Endothelial cell of umbilical vein (primary cell): ENCODE data around the gene UCMA. TPM values are rescaled to one million over a fixed set of nuclear protein-coding genes. Genes with fewer than 3 reads are reported as not detected.

Experiments used
- BruUV-seq: library from RNA; stranded (reverse); fragments of 400-500 nt; replicated peaks from 2 replicates; lab custom pipeline; 2021; lab: Mats Ljungman, UMichigan
- CTCF ChIA-PET: fragments of 300-600, 350-600 bp; sonication (Branson Sonifier 250); formaldehyde crosslinking; loops from one replicate; lab custom pipeline; 2021; ENCODE audit warnings: antibody characterized with exemption, inconsistent platforms; lab: Charles Lee
- POLR2A ChIA-PET: fragments of 300-600, 350-600 bp; sonication (Branson Sonifier 250); formaldehyde crosslinking; loops from one replicate; lab custom pipeline; 2021; ENCODE audit warnings: antibody characterized with exemption, inconsistent platforms; lab: Charles Lee
- DNase-seq: peaks from one replicate; pipeline ENCODE4 v3.0.0-alpha.2; 2011; ENCODE audit warnings: low read depth, low spot score
- FAIRE-seq: peaks from 2 replicates; lab custom pipeline; 2011; peaks lifted over from hg19 to GRCh38; lab: Jason Lieb, UNC
- H2AFZ ChIP-seq: 2 replicates; pipeline ENCODE4 v1.6.0; 2012; ENCODE audit warnings: low read depth, low read length, control low read depth, inconsistent platforms
- H3K27ac ChIP-seq: 2 replicates; pipeline ENCODE4 v1.5.1; 2011; ENCODE audit warnings: low read depth, mild to moderate bottlenecking, control low read depth, low read length, moderate library complexity; ENCODE audit not compliant: insufficient read depth
- H3K27me3 ChIP-seq, 2 experiments: 2 replicates each; pipeline versions ENCODE4 v1.6.0 to v1.6.1; 2011; ENCODE audit warnings: low read length in 2 of 2, mixed read lengths in 1 of 2; ENCODE audit not compliant: control insufficient read depth in 2 of 2, insufficient read depth in 2 of 2
- H3K36me3 ChIP-seq, 2 experiments: 2 replicates in 1 of 2; 3 replicates in 1 of 2; pipeline ENCODE4 v1.5.1; 2011; ENCODE audit warnings: low read length in 2 of 2, mild to moderate bottlenecking in 1 of 2, moderate library complexity in 1 of 2; ENCODE audit not compliant: control insufficient read depth in 2 of 2, insufficient read depth in 2 of 2; ENCODE audit errors: extremely low read depth in 1 of 2
- H3K4me1 ChIP-seq: 3 replicates; pipeline ENCODE4 v1.5.1; 2011; ENCODE audit warnings: mild to moderate bottlenecking, low read length; ENCODE audit not compliant: control insufficient read depth, insufficient read depth; ENCODE audit errors: extremely low read depth
- H3K4me2 ChIP-seq: 2 replicates; pipeline ENCODE4 v1.6.1; 2011; ENCODE audit warnings: low read length, control low read depth, mixed read lengths; ENCODE audit not compliant: insufficient read depth
- H3K4me3 ChIP-seq, 3 experiments: fragments of 200-600 bp in 1 of 3; sonication (generic), shearing (Covaris generic) in 1 of 3; replicated peaks in 1 of 3; 2 replicates each; pipeline ENCODE4 v1.5.1; 2011 to 2016; ENCODE audit warnings: control low read depth in 3 of 3, low read length in 3 of 3, mild to moderate bottlenecking in 2 of 3, inconsistent platforms in 1 of 3, low read depth in 1 of 3, moderate library complexity in 1 of 3; ENCODE audit not compliant: insufficient read depth in 1 of 3
- H3K79me2 ChIP-seq: 2 replicates; pipeline ENCODE4 v1.6.0; 2012; ENCODE audit warnings: low read length, inconsistent platforms; ENCODE audit not compliant: control insufficient read depth, insufficient read depth
- H3K9ac ChIP-seq: replicated peaks from 2 replicates; pipeline ENCODE3; 2011; ENCODE audit warnings: low read length, control low read depth; ENCODE audit not compliant: insufficient read depth; ENCODE audit errors: extremely low read depth
- H3K9me1 ChIP-seq: replicated peaks from 3 replicates; pipeline ENCODE4 v1.6.0; 2011; ENCODE audit warnings: mild to moderate bottlenecking, low read length; ENCODE audit not compliant: control insufficient read depth, insufficient read depth; ENCODE audit errors: extremely low read depth
- H3K9me3 ChIP-seq: replicated peaks from 2 replicates; pipeline ENCODE4 v1.5.1; 2012; ENCODE audit warnings: low read length, inconsistent platforms; ENCODE audit not compliant: control insufficient read depth, insufficient read depth
- H4K20me1 ChIP-seq: replicated peaks from 2 replicates; pipeline ENCODE3; 2011; ENCODE audit warnings: mild to moderate bottlenecking, low read length; ENCODE audit not compliant: control insufficient read depth, insufficient read depth; ENCODE audit errors: extremely low read depth
- CTCF ChIP-seq, 2 donors: IDR thresholded peaks; 1 replicate in 1 of 2; 2 replicates in 1 of 2; pipeline ENCODE4 v1.5.1; 2011; ENCODE audit warnings: low read length in 2 of 2, mild to moderate bottlenecking in 2 of 2, moderate library complexity in 2 of 2, control low read depth in 1 of 2, inconsistent platforms in 1 of 2, low read depth in 1 of 2; ENCODE audit not compliant: insufficient read depth in 1 of 2; ENCODE audit errors: extremely low read depth in 1 of 2
- EZH2 ChIP-seq: IDR thresholded peaks from 2 replicates; pipeline ENCODE4 v1.6.1; 2012; ENCODE audit warnings: borderline replicate concordance, low read depth, mild to moderate bottlenecking, moderate library complexity, low read length, inconsistent platforms; ENCODE audit not compliant: severe bottlenecking
- FOS ChIP-seq: IDR thresholded peaks from 2 replicates; pipeline ENCODE4 v1.6.1; 2011; ENCODE audit warnings: mild to moderate bottlenecking, low read length, moderate library complexity, borderline replicate concordance; ENCODE audit not compliant: insufficient read depth
- GATA2 ChIP-seq: IDR thresholded peaks from 2 replicates; pipeline ENCODE4 v1.7.0; 2011; ENCODE audit warnings: low read depth, mild to moderate bottlenecking, moderate library complexity, mixed read lengths, low read length; ENCODE audit not compliant: insufficient read length, insufficient read depth
- JUN ChIP-seq: IDR thresholded peaks from 2 replicates; pipeline ENCODE4 v1.6.1; 2011; ENCODE audit warnings: borderline replicate concordance, low read depth; ENCODE audit not compliant: insufficient read length, insufficient read depth
- MAX ChIP-seq: IDR thresholded peaks from 2 replicates; pipeline ENCODE4 v1.6.1; 2011; ENCODE audit not compliant: insufficient read depth, insufficient read length
- MYC ChIP-seq: IDR thresholded peaks from one replicate; pipeline ENCODE4 v1.6.1; 2011; ENCODE audit warnings: mild to moderate bottlenecking, low read depth, low read length
- POLR2A ChIP-seq: IDR thresholded peaks from 2 replicates; pipeline ENCODE4 v1.6.1; 2012; ENCODE audit warnings: low read depth, mild to moderate bottlenecking, control low read depth, low read length
- POLR2AphosphoS5 ChIP-seq: IDR thresholded peaks from 2 replicates; pipeline ENCODE4 v1.6.1; 2012; ENCODE audit warnings: low read depth, mild to moderate bottlenecking, control low read depth, low read length, moderate library complexity; ENCODE audit not compliant: insufficient read depth
- dilution Hi-C: fragments of 300-500 bp; cut with MboI; formaldehyde crosslinking; loops from one replicate; pipeline ENCODE4 v1.15.0; 2019; ENCODE audit warnings: low sequenced_read_pairs; ENCODE audit not compliant: extremely low pct_ligation_motif_present
- intact Hi-C: fragments of 100-400 bp; cut with micrococcal nuclease; formaldehyde crosslinking; loops from one replicate; pipeline ENCODE4 v1.10.0; 2022
- polyA plus RNA-seq, 4 experiments: library from polyadenylated mRNA; depleted of rRNA in 3 of 4; stranded (reverse) in 3 of 4; unstranded in 1 of 4; fragments of >200 nt; gene quantifications; 2 replicates each; pipeline versions ENCODE4 v1.2.1 to v1.2.3, GENCODE V29; 2011 to 2012; ENCODE audit warnings: missing spikeins in 1 of 4
- total RNA-seq: library from RNA; stranded (reverse); gene quantifications from 2 replicates; pipeline ENCODE4 v1.2.3, GENCODE V29; 2021

UCMA gene
- total and polyA plus RNA-seq, 2 donors (not counting 3 experiments of a cell fraction or from before 2014, with no cell fraction given), result not detected

GRCh38 chr10:13256627-13257026 lies 22.5 kb upstream of the UCMA start:
- Histone ChIP-seq H3K4me2 (no peak overlapping the region), H3K27ac (no peak overlapping the region), H4K20me1 (no peaks in the 10 kb centered on the region), H3K27me3 (no peaks in the 10 kb centered on the region), H2AFZ (no peak overlapping the region), H3K4me1 (no peaks in the 10 kb centered on the region), H3K9me1 (no peaks in the 10 kb centered on the region), H3K36me3 (no peaks in the 10 kb centered on the region), H3K79me2 (no peaks in the 10 kb centered on the region), H3K9ac (no peak overlapping the region), H3K4me3 (no peak overlapping the region), H3K9me3 (no peaks in the 10 kb centered on the region)
- POLR2A ChIA-PET, result no interaction called here
- DNase-seq (no peak), FAIRE-seq (no peak)
- TF ChIP-seq EZH2, result no peak
- no peak for TF ChIP-seq MYC
- no peak for TF ChIP-seq POLR2AphosphoS5
- no peak for TF ChIP-seq POLR2A
- TF ChIP-seq MAX, result no peak
- TF ChIP-seq GATA2, result no peak
- no peak for TF ChIP-seq FOS
- CTCF ChIA-PET, result no interaction called here
- dilution Hi-C loops (no loop called here), intact Hi-C loops (no loop called here)
- no TSS peak for BruUV-seq

- POLR2A ChIA-PET, result no interaction called here
- no peak overlapping the region for H3K27ac ChIP-seq
- dilution Hi-C loops, result no loop called here
- no peaks in the 10 kb centered on the region for H3K9me3 ChIP-seq
- H3K27me3 ChIP-seq, result no peaks in the 10 kb centered on the region
- H2AFZ ChIP-seq, result no peak overlapping the region
- CTCF ChIA-PET, result interaction anchor here (1.4 kb wide), 1 partner anchor 13 kb away, joined by 3 read pairs; no protein-coding TSS in a partner anchor
- no TSS peak for BruUV-seq
- TF ChIP-seq POLR2A (no peak), CTCF (IDR thresholded peaks at IDR 0.05; ENCODE audit: extremely low read depth in 1 of 2, insufficient read depth in 1 of 2, low read depth in 1 of 2, low read length in 2 of 2) (no peak), FOS (no peak), POLR2AphosphoS5 (no peak), MAX (no peak), GATA2 (no peak), EZH2 (no peak), JUN (no peak), MYC (no peak)
- H3K4me1 ChIP-seq, result no peaks in the 10 kb centered on the region
- FAIRE-seq (no peak), DNase-seq (no peak)
- no peaks in the 10 kb centered on the region for H4K20me1 ChIP-seq
- no peak overlapping the region for H3K4me3 ChIP-seq
- intact Hi-C loops, result no loop called here
- H3K4me2 ChIP-seq, result no peak overlapping the region
- no peaks in the 10 kb centered on the region for H3K36me3 ChIP-seq
- H3K9me1 ChIP-seq, result no peaks in the 10 kb centered on the region
- no peaks in the 10 kb centered on the region for H3K79me2 ChIP-seq
- no peak overlapping the region for H3K9ac ChIP-seq
Measured at GRCh38 chr10:13253726-13254125, 19.6 kb upstream of the UCMA start.
